WI38 (cell line): ENCODE data around the gene ABCA8.

Source experiments
- H3K4me3 ChIP-seq: 2 replicates; pipeline ENCODE4 v1.5.1; 2011; ENCODE audit warnings: low read depth, mild to moderate bottlenecking, control low read depth, low read length
- TF ChIP-seq, protein P1 (sequence below): IDR thresholded peaks from 2 replicates; pipeline ENCODE4 v1.5.1; 2012; ENCODE audit warnings: low read depth, mild to moderate bottlenecking, control low read depth, low read length

ABCA8 gene

DNA sequence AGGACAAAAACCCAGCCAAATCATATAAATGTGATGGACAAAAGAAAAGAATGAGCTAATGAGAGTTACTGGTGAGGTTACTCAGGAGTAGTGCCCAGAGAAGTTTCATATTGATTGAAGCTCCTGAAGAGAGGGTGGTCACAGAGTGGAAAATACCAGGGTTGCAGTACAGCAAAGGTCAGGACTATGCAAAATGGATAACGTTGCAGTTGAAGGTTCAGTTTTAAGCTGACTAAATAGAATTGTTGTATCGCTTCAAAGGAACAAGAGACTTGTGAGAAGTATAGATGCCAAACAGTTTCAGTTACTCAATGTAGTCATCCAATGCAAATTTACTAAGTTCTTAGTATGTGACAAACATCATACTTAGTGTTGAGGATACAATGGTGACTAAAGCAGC, 47.1 kb downstream of the ABCA8 start:
- TF ChIP-seq, protein P1, sequence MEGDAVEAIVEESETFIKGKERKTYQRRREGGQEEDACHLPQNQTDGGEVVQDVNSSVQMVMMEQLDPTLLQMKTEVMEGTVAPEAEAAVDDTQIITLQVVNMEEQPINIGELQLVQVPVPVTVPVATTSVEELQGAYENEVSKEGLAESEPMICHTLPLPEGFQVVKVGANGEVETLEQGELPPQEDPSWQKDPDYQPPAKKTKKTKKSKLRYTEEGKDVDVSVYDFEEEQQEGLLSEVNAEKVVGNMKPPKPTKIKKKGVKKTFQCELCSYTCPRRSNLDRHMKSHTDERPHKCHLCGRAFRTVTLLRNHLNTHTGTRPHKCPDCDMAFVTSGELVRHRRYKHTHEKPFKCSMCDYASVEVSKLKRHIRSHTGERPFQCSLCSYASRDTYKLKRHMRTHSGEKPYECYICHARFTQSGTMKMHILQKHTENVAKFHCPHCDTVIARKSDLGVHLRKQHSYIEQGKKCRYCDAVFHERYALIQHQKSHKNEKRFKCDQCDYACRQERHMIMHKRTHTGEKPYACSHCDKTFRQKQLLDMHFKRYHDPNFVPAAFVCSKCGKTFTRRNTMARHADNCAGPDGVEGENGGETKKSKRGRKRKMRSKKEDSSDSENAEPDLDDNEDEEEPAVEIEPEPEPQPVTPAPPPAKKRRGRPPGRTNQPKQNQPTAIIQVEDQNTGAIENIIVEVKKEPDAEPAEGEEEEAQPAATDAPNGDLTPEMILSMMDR = no peak
- H3K4me3 ChIP-seq = no peak overlapping the region

DNA sequence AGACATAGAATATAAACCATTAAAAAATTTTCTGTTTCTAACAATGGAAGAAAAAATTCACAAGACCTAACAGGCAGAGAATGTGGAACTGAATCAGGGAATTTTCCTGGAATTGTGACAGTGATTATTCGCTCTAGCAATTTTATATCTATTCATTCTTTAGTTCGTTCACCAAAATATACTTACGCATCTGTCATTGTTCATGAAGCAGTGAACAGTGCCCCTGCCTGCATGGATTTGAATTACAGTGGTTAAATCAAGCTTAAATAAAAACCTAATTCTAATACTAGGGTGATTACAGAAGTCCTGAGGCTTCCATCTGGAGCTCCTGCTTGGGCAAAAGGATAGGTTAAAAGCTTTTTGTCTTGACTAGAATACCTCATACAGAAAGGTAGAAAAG, 48.6 kb downstream of the ABCA8 start:
- TF ChIP-seq, protein P1 = peak; percentile 12; the same call in 1 of the 2 replicates

DNA sequence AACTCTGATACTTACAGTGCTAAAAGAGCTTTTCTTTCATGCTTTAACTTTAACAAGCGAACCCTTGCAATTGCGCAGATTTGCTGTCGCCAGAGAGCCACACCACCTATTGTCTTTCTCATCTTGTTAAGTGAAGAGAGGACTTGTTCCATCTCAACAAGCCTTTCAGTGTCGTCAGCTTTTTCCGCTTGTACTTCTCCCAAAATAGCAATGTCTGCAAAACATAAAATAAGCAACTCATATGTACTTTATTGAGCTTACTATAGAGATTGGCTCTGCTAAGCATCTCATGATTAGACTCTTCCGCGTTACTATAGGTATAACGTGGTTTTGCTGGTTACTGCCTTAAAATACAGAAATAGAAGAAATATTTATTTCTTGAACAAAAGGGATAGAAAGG, 51.9 kb downstream of the ABCA8 start:
- H3K4me3 ChIP-seq = no peak overlapping the region
- TF ChIP-seq, protein P1 = no peak

More for the DNA sequence above, 48.6 kb downstream of the ABCA8 start:
- no peak overlapping the region for H3K4me3 ChIP-seq

DNA sequence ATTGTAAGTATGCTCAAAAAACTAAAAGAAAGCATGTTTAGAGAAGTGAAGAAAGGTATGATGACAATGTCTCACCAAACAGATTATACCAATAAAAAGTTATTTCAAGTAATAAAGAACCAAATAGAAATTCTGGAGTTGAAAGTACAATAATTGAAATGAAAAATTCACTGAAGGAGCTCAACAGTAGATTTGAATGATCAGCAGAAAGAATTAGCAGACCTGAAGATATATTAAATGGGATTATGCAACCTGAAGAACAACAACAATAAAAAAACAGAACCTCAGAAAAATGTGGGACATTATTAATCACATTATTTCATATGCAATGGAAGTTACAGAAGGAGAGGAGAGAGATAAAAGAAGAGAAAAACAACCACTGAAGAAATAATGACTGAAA, 57.6 kb downstream of the ABCA8 start:
- TF ChIP-seq, protein P1 = no peak
- no peak overlapping the region for H3K4me3 ChIP-seq

DNA sequence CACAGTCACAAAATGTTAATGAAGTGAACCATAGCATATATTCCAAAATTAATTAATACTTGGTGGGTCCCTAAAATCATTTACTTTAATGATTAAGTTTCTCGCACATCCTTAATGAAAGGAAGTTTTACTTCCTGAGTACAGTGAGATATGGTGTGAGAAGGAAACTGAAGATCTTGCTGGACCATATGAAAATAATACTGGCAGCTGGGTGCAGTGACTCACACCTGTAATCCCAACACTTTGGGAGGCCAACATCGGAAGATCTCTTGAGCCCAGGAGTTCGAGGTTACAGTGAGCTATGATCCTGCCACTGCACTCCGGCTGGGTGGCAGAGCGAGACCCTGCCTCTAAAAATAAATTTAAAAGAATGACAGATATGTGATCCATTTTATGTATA, 62.5 kb downstream of the ABCA8 start:
- TF ChIP-seq, protein P1 = no peak
- H3K4me3 ChIP-seq = no peak overlapping the region

DNA sequence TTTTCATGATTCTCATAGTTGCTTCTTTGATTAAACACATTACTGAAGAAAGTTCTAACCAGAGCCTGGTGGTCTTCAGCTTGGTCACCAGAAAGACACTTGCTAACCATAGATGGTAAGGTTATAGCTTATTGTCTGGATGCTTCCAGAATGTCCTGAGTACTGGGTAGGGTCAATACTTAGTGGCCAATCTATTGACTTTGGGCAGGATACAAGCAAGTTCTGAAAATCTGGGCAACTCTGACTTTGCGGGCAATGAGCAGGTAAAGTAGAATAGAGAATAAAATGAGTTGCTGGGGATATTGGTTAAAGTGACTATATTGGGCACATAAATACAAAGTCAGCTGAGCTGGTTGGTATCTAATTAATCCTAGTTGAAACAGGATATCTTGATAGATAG, 63.0 kb downstream of the ABCA8 start:
- H3K4me3 ChIP-seq = no peak overlapping the region
- TF ChIP-seq, protein P1 = no peak

DNA sequence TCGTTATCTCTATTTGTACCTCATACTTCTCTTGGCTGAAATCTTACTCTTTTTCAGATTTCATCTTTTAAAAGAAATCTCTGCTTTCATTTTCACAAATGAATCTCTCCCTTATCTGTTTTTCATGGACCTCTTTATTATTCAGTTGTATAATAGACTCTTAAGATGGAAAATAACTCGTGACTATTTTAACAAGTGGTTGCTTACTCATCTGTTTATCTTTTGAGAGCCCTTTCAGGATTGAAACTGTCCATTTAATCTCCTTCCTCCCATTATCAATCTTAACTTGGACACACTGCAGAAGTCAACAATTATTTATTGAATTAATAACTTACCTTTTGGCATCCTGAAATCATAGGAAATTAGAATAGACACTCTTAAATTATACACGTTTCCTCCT, 68.8 kb downstream of the ABCA8 start:
- no peak overlapping the region for H3K4me3 ChIP-seq
- TF ChIP-seq, protein P1 = no peak
